Measurements from ENCODE around the gene ADAM33. TPM values are rescaled to one million over a fixed set of nuclear protein-coding genes. Genes with fewer than 3 reads are reported as not detected.

ADAM33 gene
- total RNA-seq, 1 experiment from 2014 or later = 0.11 TPM

DNA sequence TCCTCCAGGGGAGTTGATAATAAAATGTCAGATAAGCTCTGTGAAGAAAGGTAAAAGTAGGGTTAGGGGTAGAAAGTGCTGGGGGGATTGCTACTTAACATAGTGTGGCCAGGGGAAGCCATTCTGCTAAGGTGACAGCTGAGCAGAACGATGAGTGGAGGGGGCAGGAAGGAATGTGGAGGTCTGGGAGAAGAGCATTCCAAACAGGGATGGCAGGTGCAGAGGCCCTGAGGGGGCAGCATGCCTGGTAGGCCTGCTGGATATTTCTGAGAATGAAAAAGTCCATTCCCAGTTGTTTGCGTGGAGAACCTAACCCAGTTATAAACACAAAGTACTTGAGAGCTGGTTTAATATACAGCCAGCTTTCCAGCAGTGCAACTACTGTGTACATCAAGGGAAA, 27.9 kb downstream of the ADAM33 start:
- ATAC-seq = no peak
- no peaks in the 10 kb centered on the region for H3K9me3 ChIP-seq (ENCODE audit: low read length)

DNA sequence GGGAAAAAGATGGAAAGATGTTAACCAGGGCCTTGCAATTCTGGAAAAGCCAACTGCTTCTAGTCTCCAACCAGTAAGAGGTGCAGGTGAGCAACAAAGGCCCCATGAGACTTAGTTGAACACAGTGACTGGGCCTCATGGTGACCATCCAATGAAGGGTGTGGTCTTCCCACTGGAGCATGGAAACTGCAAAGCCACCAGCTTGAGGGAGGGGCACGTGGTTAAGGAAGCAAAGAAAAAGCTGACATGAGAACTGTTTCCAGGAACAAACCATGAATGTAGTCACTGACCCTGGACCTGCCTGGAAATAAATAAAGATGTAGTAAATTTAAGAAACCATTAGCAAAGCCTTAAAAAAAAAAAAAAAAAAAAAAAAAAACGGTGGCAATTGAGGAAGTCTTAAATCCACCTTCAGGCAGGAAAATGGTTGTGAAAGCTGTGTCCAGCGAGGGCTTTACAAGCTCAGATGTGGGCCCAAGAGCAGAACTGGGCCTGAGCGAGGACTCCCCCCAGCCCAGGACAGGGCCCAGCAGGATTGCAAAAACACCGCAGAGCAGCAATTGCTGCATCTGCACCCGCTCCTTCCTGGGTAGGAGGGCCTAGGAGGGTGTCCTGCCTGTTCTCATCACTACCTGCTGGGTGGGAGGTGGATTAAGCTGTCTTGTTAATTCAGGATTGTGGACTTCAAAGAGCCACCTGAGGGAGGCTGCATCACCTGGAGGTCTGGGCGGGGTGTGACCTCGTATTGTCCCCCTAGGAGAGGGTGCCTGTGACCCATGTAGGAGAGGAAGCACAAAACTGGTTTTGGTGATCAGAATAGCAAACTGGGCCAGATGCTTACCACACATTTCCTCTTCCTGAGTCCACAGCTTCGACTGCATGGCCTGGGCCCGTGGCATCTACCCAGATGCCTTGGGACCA, 28.9 kb downstream of the ADAM33 start:
- Histone ChIP-seq H3K9me2 (replicated peaks; ENCODE audit: low read length) (no peaks in the 10 kb centered on the region), H3K4me3 (ENCODE audit: low read length) (no peak overlapping the region), H3F3A (ENCODE audit: low read length, unreplicated experiment) (no peaks in the 10 kb centered on the region), H3K79me2 (ENCODE audit: low read length) (no peaks in the 10 kb centered on the region), H2AFZ (ENCODE audit: low read length) (no peak overlapping the region), H4K20me1 (ENCODE audit: low read length) (no peaks in the 10 kb centered on the region), H3K9me3 (ENCODE audit: low read length) (no peaks in the 10 kb centered on the region), H3K27ac (ENCODE audit: low read length) (no peak overlapping the region), H3K36me3 (ENCODE audit: low read depth, low read length) (no peaks in the 10 kb centered on the region; the same call in 1 of the 2 replicates), H3K4me1 (ENCODE audit: insufficient read depth, low read length) (peaks cover 3% of the 10 kb centered on the region; the same call in 1 of the 2 replicates), H3K9ac (ENCODE audit: low read length) (no peak overlapping the region), H3K4me2 (ENCODE audit: low read length) (no peak overlapping the region), H3K27me3 (ENCODE audit: low read length) (no peaks in the 10 kb centered on the region)
- ATAC-seq (no peak), DNase-seq (no peak)
- intact Hi-C loops (cut with micrococcal nuclease) = no loop called here
- POLR2A ChIA-PET (ENCODE audit: unreplicated experiment) = no interaction called here
- CTCF ChIA-PET = no interaction called here
- TF ChIP-seq EZH2phosphoT487 (IDR thresholded peaks at IDR 0.05; ENCODE audit: borderline replicate concordance, low read length) (no peak), EZH2 (IDR thresholded peaks at IDR 0.05; ENCODE audit: low read length, unreplicated experiment) (no peak)
- TF ChIP-seq, protein P1, sequence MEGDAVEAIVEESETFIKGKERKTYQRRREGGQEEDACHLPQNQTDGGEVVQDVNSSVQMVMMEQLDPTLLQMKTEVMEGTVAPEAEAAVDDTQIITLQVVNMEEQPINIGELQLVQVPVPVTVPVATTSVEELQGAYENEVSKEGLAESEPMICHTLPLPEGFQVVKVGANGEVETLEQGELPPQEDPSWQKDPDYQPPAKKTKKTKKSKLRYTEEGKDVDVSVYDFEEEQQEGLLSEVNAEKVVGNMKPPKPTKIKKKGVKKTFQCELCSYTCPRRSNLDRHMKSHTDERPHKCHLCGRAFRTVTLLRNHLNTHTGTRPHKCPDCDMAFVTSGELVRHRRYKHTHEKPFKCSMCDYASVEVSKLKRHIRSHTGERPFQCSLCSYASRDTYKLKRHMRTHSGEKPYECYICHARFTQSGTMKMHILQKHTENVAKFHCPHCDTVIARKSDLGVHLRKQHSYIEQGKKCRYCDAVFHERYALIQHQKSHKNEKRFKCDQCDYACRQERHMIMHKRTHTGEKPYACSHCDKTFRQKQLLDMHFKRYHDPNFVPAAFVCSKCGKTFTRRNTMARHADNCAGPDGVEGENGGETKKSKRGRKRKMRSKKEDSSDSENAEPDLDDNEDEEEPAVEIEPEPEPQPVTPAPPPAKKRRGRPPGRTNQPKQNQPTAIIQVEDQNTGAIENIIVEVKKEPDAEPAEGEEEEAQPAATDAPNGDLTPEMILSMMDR (conservative IDR thresholded peaks at IDR 0.05; ENCODE audit: low read depth, low read length) = no peak
- BruUV-seq (replicated peaks) = no TSS peak

More for the DNA sequence above, 27.9 kb downstream of the ADAM33 start:
- no peak for DNase-seq
- Histone ChIP-seq H3F3A (ENCODE audit: low read length, unreplicated experiment) (no peaks in the 10 kb centered on the region), H3K9me2 (replicated peaks; ENCODE audit: low read length) (no peaks in the 10 kb centered on the region), H3K4me2 (ENCODE audit: low read length) (no peak overlapping the region), H2AFZ (ENCODE audit: low read length) (no peak overlapping the region), H3K9ac (ENCODE audit: low read length) (no peak overlapping the region), H3K79me2 (ENCODE audit: low read length) (no peaks in the 10 kb centered on the region), H3K4me1 (ENCODE audit: insufficient read depth, low read length) (peaks cover 3% of the 10 kb centered on the region; the same call in 1 of the 2 replicates), H3K27me3 (ENCODE audit: low read length) (no peaks in the 10 kb centered on the region), H3K36me3 (ENCODE audit: low read depth, low read length) (no peaks in the 10 kb centered on the region), H3K27ac (ENCODE audit: low read length) (no peak overlapping the region), H3K4me3 (ENCODE audit: low read length) (no peak overlapping the region), H4K20me1 (ENCODE audit: low read length) (no peaks in the 10 kb centered on the region)
- ChIA-PET CTCF (no interaction called here), POLR2A (ENCODE audit: unreplicated experiment) (interaction anchor here (0.6 kb wide), 1 partner anchor 83 kb away, joined by 3 read pairs; no protein-coding TSS in a partner anchor)
- BruUV-seq (replicated peaks) = no TSS peak
- intact Hi-C loops (cut with micrococcal nuclease) = no loop called here
- TF ChIP-seq, protein P1 (conservative IDR thresholded peaks at IDR 0.05; ENCODE audit: low read depth, low read length) = no peak
- no peak for TF ChIP-seq EZH2 (IDR thresholded peaks at IDR 0.05; ENCODE audit: low read length, unreplicated experiment)
- no peak for TF ChIP-seq EZH2phosphoT487 (IDR thresholded peaks at IDR 0.05; ENCODE audit: borderline replicate concordance, low read length)

DNA sequence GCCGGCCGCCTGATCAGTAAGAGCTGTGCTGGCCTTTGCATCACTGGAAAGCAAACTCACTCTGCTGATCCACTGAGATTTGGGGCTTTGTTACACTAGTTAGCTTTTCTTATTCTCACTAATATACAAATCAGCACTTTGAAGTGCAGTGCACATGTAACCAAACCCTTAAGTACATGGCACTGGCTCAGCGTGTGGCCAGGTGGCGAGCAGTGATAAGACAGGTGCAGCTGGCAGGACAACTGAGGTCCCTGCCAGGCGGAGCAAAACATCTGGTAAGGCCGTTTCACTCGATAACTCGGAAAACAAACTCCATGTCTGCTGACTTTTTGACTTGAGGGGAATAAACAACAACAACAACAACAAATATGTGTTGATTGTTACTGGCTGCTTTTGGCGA, 29.6 kb downstream of the ADAM33 start:
- DNase-seq (no peak), ATAC-seq (no peak)
- Histone ChIP-seq H3K4me3 (ENCODE audit: low read length) (no peak overlapping the region), H2AFZ (ENCODE audit: low read length) (no peak overlapping the region), H3K9me2 (replicated peaks; ENCODE audit: low read length) (no peaks in the 10 kb centered on the region), H3K79me2 (ENCODE audit: low read length) (no peaks in the 10 kb centered on the region), H3K9ac (ENCODE audit: low read length) (no peak overlapping the region), H3K27me3 (ENCODE audit: low read length) (no peaks in the 10 kb centered on the region), H3K4me2 (ENCODE audit: low read length) (no peak overlapping the region), H3K27ac (ENCODE audit: low read length) (no peak overlapping the region), H3K9me3 (ENCODE audit: low read length) (no peaks in the 10 kb centered on the region), H3F3A (ENCODE audit: low read length, unreplicated experiment) (no peaks in the 10 kb centered on the region), H3K4me1 (ENCODE audit: insufficient read depth, low read length) (peaks cover 4% of the 10 kb centered on the region), H4K20me1 (ENCODE audit: low read length) (no peaks in the 10 kb centered on the region), H3K36me3 (ENCODE audit: low read depth, low read length) (no peaks in the 10 kb centered on the region; the same call in 1 of the 2 replicates)
- ChIA-PET CTCF (no interaction called here), POLR2A (ENCODE audit: unreplicated experiment) (no interaction called here)
- no TSS peak for BruUV-seq (replicated peaks)
- intact Hi-C loops (cut with micrococcal nuclease) = no loop called here
- TF ChIP-seq EZH2phosphoT487 (IDR thresholded peaks at IDR 0.05; ENCODE audit: borderline replicate concordance, low read length) = no peak
- TF ChIP-seq EZH2 (IDR thresholded peaks at IDR 0.05; ENCODE audit: low read length, unreplicated experiment) = no peak
- TF ChIP-seq, protein P1 (conservative IDR thresholded peaks at IDR 0.05; ENCODE audit: low read depth, low read length) = no peak

Measured in PC-3 (cell line).